ENCODE data around the gene ADM. TPM values are rescaled to one million over a fixed set of nuclear protein-coding genes. Genes with fewer than 3 reads are reported as not detected.
A peak's percentile ranks its signal among the peaks of the same experiment; 100 is the strongest.

The ADM gene
- polyA plus RNA-seq, 3 donors: 11.1 to 12.5 (median 11.6) TPM

DNA sequence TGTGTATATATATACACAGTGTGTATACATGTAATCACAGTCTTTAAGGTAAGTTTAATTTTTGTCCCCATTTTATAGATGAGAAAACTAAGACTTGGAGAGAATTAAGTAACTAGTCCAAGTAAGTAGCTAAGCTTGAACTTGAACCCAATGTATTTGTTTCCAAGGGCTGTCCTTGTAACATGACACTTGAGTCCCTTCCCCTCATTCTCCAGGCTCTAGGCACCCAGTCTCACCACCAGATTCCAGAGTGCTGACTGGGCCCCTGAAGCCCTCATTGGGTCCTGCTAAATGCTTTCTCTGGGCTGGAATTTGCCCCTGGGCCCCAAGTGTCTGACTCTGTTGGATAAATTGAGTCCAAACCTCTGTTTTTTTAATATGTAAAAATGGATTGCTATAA is 45.5 kb downstream of the ADM start:
- DNase-seq (ENCODE audit: extremely low read depth in 1 of 11, low read depth in 9 of 11, low spot score in 4 of 11): no peak

- no peak for DNase-seq (ENCODE audit: extremely low read depth in 1 of 11, low read depth in 9 of 11, low spot score in 4 of 11)
Measured at GRCh38 chr11:10351435-10351764, 46.5 kb downstream of the ADM start.

- DNase-seq (ENCODE audit: extremely low read depth in 1 of 11, low read depth in 9 of 11, low spot score in 4 of 11): peak; percentile 70 to 88 (median 83)
Measured at GRCh38 chr11:10351765-10352641, 47.1 kb downstream of the ADM start.

DNA sequence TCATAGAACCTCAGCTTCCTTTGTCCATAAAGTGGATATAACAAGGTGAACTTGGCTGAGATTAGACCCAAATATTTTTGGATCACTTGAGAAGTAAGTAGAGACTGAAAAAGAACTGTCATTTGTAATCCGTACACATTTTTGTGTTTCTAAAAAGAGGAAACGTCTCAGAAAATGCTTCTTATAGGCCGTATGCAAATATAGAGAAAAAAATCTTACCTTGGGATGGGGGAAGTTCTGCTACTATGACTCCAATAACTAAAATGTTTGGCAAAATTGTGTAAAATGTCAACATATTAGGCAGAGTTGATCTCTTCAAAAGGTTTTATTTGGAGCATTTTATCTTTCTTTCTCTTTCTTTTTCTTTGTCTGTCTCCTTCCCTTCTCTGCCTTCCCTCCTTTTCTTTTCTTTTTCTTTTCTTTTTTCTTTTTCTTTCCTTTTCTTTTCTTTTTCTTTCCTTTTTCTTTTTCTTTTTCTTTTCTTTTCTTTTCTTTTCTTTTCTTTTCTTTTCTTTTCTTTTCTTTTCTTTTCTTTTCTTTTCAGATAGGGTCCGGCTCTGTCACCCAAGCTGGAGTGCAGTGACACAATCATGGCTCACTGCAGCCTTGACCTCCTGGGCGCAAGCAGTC is 48.2 kb downstream of the ADM start:
- DNase-seq (ENCODE audit: extremely low read depth in 1 of 11, low read depth in 9 of 11, low spot score in 4 of 11): no peak

DNA sequence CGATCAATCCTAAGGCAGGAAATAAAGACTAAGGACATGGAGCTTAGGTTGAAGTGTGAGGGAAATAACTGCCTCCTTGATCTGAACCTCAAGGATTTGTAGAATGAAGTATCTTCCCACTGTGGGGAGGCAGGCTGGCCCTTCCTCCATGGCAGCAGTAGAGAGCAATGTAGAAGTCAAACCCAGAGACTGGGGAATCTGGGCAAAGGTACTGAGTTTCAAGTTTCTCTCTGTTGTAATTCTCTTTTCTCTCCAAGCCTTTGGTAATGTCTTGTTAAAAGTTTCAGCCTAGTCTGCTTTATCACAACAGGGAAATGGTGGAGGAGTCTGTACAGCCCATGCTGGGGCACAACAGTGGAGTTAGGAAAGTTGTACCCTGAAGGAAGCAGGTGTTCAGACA is 49.5 kb downstream of the ADM start:
- DNase-seq (ENCODE audit: extremely low read depth in 1 of 11, low read depth in 9 of 11, low spot score in 4 of 11): no peak

DNA sequence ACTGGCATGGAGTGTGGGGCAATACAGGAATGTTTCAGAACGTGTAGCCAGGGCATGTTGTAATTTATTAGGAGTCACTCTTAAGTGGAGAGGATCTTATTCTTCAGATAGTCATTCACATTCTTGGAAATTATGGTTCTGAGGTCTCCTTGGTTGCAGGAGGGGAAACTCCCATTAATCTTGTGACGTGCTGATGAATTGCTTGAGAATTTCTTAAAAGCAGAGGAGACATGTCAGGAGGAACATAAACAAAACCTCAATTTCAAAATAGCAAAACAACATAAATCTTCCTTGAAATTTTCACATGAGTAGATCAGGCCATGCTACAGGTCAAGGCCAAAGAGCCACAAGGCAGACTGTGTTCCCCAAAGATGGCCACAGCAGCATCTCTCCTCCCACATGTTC is 50.4 kb downstream of the ADM start:
- no peak for DNase-seq (ENCODE audit: extremely low read depth in 1 of 11, low read depth in 9 of 11, low spot score in 4 of 11)

GRCh38 chr11:10356161-10356560 is 51.3 kb downstream of the ADM start:
- DNase-seq (ENCODE audit: extremely low read depth in 1 of 11, low read depth in 9 of 11, low spot score in 4 of 11): no peak

Other genes with a start within 250 kb of the ADM start
- 10 to 100 TPM; 47.0 to 58.3 (median 52.3) TPM for gene SBF2, start 10.9 kb upstream of the ADM start, polyA plus RNA-seq (ENCODE audit: insufficient read length in 3 of 3)
- gene AMPD3, start 150.2 kb downstream of the ADM start, polyA plus RNA-seq (ENCODE audit: insufficient read length in 3 of 3): 1 to 10 TPM; 5.0 to 7.2 (median 5.7) TPM
- 10 to 100 TPM; 38.6 to 45.2 (median 40.1) TPM for gene RNF141, start 236.1 kb downstream of the ADM start, polyA plus RNA-seq (ENCODE audit: insufficient read length in 3 of 3)

All from renal cortex interstitium (tissue), 11 donors.